Trophoblast cell (in vitro differentiated cells and primary cell): ENCODE data around the gene NIBAN1.
"Not testable (repeated sequence)": the region's sequence is repeated elsewhere in the genome, so short reads cannot be mapped to it uniquely, and the experiment has no call there.

Source experiments
- DNase-seq, 2 donors: peaks; one replicate each; pipeline ENCODE4 v3.0.0-alpha.2; 2016
- H2AFZ ChIP-seq: 2 replicates; pipeline ENCODE4 v1.6.1; 2013; ENCODE audit warnings: low read length, moderate library complexity, mild to moderate bottlenecking; ENCODE audit not compliant: insufficient read depth, poor library complexity
- H2AK5ac ChIP-seq: 2 replicates; pipeline ENCODE4 v1.6.1; 2013; ENCODE audit warnings: mild to moderate bottlenecking, low read length
- H2BK120ac ChIP-seq: 2 replicates; pipeline ENCODE4 v1.6.1; 2013; ENCODE audit warnings: low read length, mild to moderate bottlenecking, moderate library complexity; ENCODE audit not compliant: insufficient read depth, poor library complexity
- H2BK12ac ChIP-seq: 2 replicates; pipeline ENCODE4 v1.6.1; 2013; ENCODE audit warnings: mild to moderate bottlenecking, low read length, moderate library complexity
- H2BK5ac ChIP-seq: 2 replicates; pipeline ENCODE4 v1.6.1; 2013; ENCODE audit warnings: low read length, low read depth, moderate library complexity, mild to moderate bottlenecking; ENCODE audit not compliant: poor library complexity
- H3K14ac ChIP-seq: 2 replicates; pipeline ENCODE4 v1.6.1; 2013; ENCODE audit warnings: mild to moderate bottlenecking, low read length
- H3K18ac ChIP-seq: 2 replicates; pipeline ENCODE4 v1.6.1; 2013; ENCODE audit warnings: mild to moderate bottlenecking, low read length
- H3K23ac ChIP-seq: 2 replicates; pipeline ENCODE4 v1.6.1; 2013; ENCODE audit warnings: low read length
- H3K27ac ChIP-seq: 2 replicates; pipeline ENCODE4 v1.5.1; 2013; ENCODE audit warnings: low read depth, mild to moderate bottlenecking, inconsistent platforms, low read length, moderate library complexity
- H3K27me3 ChIP-seq: 2 replicates; pipeline ENCODE4 v1.6.1; 2013; ENCODE audit warnings: inconsistent platforms, mild to moderate bottlenecking, low read length, moderate library complexity; ENCODE audit not compliant: insufficient read depth
- H3K36me3 ChIP-seq, 2 experiments: 1 replicate in 1 of 2; 2 replicates in 1 of 2; pipeline ENCODE4 v1.6.1; 2013; ENCODE audit warnings: low read length in 2 of 2, mild to moderate bottlenecking in 2 of 2, moderate library complexity in 1 of 2; ENCODE audit not compliant: insufficient read depth in 2 of 2, control insufficient read depth in 1 of 2
- H3K4ac ChIP-seq: 2 replicates; pipeline ENCODE4 v1.6.1; 2013; ENCODE audit warnings: low read depth, mild to moderate bottlenecking, low read length, moderate library complexity
- H3K4me1 ChIP-seq, 2 experiments: 1 replicate in 1 of 2; 2 replicates in 1 of 2; pipeline ENCODE4 v1.6.1; 2013; ENCODE audit warnings: low read length in 2 of 2, mild to moderate bottlenecking in 2 of 2, moderate library complexity in 1 of 2; ENCODE audit not compliant: insufficient read depth in 2 of 2, control insufficient read depth in 1 of 2
- H3K4me2 ChIP-seq: 2 replicates; pipeline ENCODE4 v1.6.1; 2013; ENCODE audit warnings: inconsistent platforms, mild to moderate bottlenecking, low read length, moderate library complexity
- H3K4me3 ChIP-seq: 2 replicates; pipeline ENCODE4 v1.5.1; 2013; ENCODE audit warnings: mild to moderate bottlenecking, low read depth, low read length, inconsistent platforms
- H3K79me1 ChIP-seq: one replicate; pipeline ENCODE4 v1.6.1; 2013; ENCODE audit warnings: low read length
- H3K79me2 ChIP-seq: 2 replicates; pipeline ENCODE4 v1.6.1; 2013; ENCODE audit warnings: low read length, mild to moderate bottlenecking; ENCODE audit not compliant: control insufficient read depth, insufficient read depth, poor library complexity
- H3K9ac ChIP-seq: 2 replicates; pipeline ENCODE4 v1.6.1; 2013; ENCODE audit warnings: mild to moderate bottlenecking, low read length
- H3K9me3 ChIP-seq: 2 replicates; pipeline ENCODE4 v1.6.1; 2013; ENCODE audit warnings: low read depth, mild to moderate bottlenecking, control low read depth, inconsistent platforms, low read length; ENCODE audit not compliant: insufficient read depth
- H4K12ac ChIP-seq: 2 replicates; pipeline ENCODE4 v1.6.1; 2013; ENCODE audit warnings: low read depth, mild to moderate bottlenecking, low read length, moderate library complexity
- H4K8ac ChIP-seq: 2 replicates; pipeline ENCODE4 v1.6.1; 2013; ENCODE audit warnings: low read depth, mild to moderate bottlenecking, low read length, moderate library complexity
- H4K91ac ChIP-seq: one replicate; pipeline ENCODE4 v1.6.1; 2013; ENCODE audit warnings: low read depth, mild to moderate bottlenecking, low read length, moderate library complexity
- WGBS: extraction: QIAGEN DNeasy Blood & Tissue Kit; methylation state at CpG from one replicate; pipeline ENCODE4 v1.1.7; 2013; ENCODE audit warnings: missing lambda C conversion rate; ENCODE audit not compliant: insufficient read length, insufficient coverage; ENCODE audit errors: extremely low coverage; 5-methylcytosine and 5-hydroxymethylcytosine counted together

NIBAN1 gene

DNA sequence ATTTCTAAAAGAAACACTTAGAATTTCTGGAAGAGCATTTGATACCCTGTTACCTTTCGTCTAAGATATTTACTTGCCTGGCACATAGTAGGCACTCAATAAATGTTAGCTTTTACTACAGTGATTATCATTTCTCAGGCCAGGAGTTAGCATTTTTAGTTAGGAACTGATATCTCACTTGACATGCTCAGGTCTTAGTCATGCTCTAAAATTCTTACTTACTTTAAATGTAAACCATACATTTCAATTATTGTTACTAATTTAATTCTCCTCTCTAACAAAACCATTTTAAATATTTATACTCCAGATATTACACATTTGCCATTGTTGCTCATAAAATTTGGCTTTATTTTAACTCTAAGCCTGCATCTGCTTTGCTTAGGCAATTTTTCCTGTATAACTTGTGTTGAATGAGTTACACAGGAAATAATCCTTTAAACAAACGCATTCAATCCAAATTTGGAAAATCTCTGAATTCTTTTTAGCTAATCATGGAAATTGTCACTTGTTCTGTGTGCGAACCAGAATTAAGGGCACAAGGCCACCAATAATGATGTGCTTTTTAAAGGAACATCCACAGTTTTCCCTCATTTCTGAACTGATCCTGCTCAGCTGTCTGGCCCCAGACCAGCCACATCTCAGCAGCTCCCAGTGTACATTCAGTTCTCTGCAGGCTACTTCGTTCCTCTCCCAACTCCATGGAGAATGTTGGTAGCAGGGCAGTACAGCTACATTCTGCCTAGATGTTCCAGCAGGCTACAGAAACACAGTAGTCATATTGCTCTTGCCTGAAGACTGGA lies 15.6 kb downstream of the NIBAN1 start:
- H3K4ac ChIP-seq, result no peak overlapping the region
- H3K27me3 ChIP-seq, result no peaks in the 10 kb centered on the region
- no peak overlapping the region for H4K12ac ChIP-seq
- no peak overlapping the region for H2AK5ac ChIP-seq
- H3K4me3 ChIP-seq, result no peak overlapping the region
- H3K14ac ChIP-seq, result no peak overlapping the region
- H4K8ac ChIP-seq, result no peak overlapping the region
- no peaks in the 10 kb centered on the region for H3K79me2 ChIP-seq
- no peak overlapping the region for H2BK5ac ChIP-seq
- H2BK120ac ChIP-seq, result no peak overlapping the region
- peaks cover 10% of the 10 kb centered on the region for H3K79me1 ChIP-seq
- no peak overlapping the region for H4K91ac ChIP-seq
- H3K4me2 ChIP-seq, result no peak overlapping the region
- peaks cover 2 to 3% of the 10 kb centered on the region in 2 experiments for H3K4me1 ChIP-seq
- no peaks in the 10 kb centered on the region for H3K9me3 ChIP-seq
- no peak overlapping the region for H2AFZ ChIP-seq
- H3K18ac ChIP-seq, result no peak overlapping the region
- no peaks in the 10 kb centered on the region for H3K36me3 ChIP-seq
- DNase-seq, result no peak
- H2BK12ac ChIP-seq, result no peak overlapping the region
- no peak overlapping the region for H3K9ac ChIP-seq
- WGBS, result no CpG with 5 or more reads among the region's 4 CpGs
- H3K23ac ChIP-seq, result no peak overlapping the region
- H3K27ac ChIP-seq, result no peak overlapping the region

- not testable (repeated sequence) for H2AFZ ChIP-seq, H2AK5ac ChIP-seq, DNase-seq, H3K36me3 ChIP-seq, H3K9ac ChIP-seq, H4K8ac ChIP-seq, H3K79me2 ChIP-seq, H2BK5ac ChIP-seq, H3K4me1 ChIP-seq, H3K23ac ChIP-seq, H3K14ac ChIP-seq, H2BK12ac ChIP-seq, H3K27me3 ChIP-seq, H3K4me3 ChIP-seq, H3K4ac ChIP-seq, H4K12ac ChIP-seq, H3K9me3 ChIP-seq, H4K91ac ChIP-seq, H3K27ac ChIP-seq, H3K4me2 ChIP-seq, H2BK120ac ChIP-seq, H3K18ac ChIP-seq
- no CpG with 5 or more reads among the region's 2 CpGs for WGBS
- H3K79me1 ChIP-seq, result peaks cover 12% of the 10 kb centered on the region
Measured at GRCh38 chr1:184957901-184958300, 16.4 kb downstream of the NIBAN1 start.

- Histone ChIP-seq H3K9me3 (no peaks in the 10 kb centered on the region), H2AK5ac (no peak overlapping the region), H3K9ac (no peak overlapping the region), H4K8ac (no peak overlapping the region), H3K27me3 (no peaks in the 10 kb centered on the region), H3K4ac (no peak overlapping the region), H3K4me2 (no peak overlapping the region), H3K27ac (no peak overlapping the region), H3K36me3 (no peaks in the 10 kb centered on the region), H2BK120ac (no peak overlapping the region), H3K14ac (peak overlapping the region; percentile 2), H3K18ac (no peak overlapping the region), H4K91ac (peak overlapping the region; percentile 37), H3K4me3 (no peak overlapping the region), H3K4me1 (peaks cover 3 to 5% of the 10 kb centered on the region in 2 experiments), H3K79me1 (peaks cover 12% of the 10 kb centered on the region), H2BK12ac (peak overlapping the region; percentile 44), H3K79me2 (no peaks in the 10 kb centered on the region), H4K12ac (no peak overlapping the region), H2BK5ac (no peak overlapping the region), H3K23ac (no peak overlapping the region), H2AFZ (no peak overlapping the region)
- WGBS, result no CpG with 5 or more reads among the region's 4 CpGs
- no peak for DNase-seq
Measured at GRCh38 chr1:184956999-184957700, 17.2 kb downstream of the NIBAN1 start.

GRCh38 chr1:184954232-184954995 lies 19.9 kb downstream of the NIBAN1 start:
- H3K14ac ChIP-seq, result no peak overlapping the region
- no peak overlapping the region for H3K4ac ChIP-seq
- no peak overlapping the region for H4K12ac ChIP-seq
- H3K79me1 ChIP-seq, result peaks cover 16% of the 10 kb centered on the region
- H3K27ac ChIP-seq, result peak overlapping the region; percentile 91
- no peak overlapping the region for H2AK5ac ChIP-seq
- H3K36me3 ChIP-seq, result no peaks in the 10 kb centered on the region
- H2AFZ ChIP-seq, result no peak overlapping the region
- H2BK12ac ChIP-seq, result no peak overlapping the region
- no peaks in the 10 kb centered on the region for H3K79me2 ChIP-seq
- H3K4me1 ChIP-seq, result peaks cover 3 to 7% of the 10 kb centered on the region in 2 experiments
- no CpG with 5 or more reads among the region's 4 CpGs for whole genome bisulfite sequencing
- H3K27me3 ChIP-seq, result no peaks in the 10 kb centered on the region
- H4K8ac ChIP-seq, result no peak overlapping the region
- no peak overlapping the region for H3K4me3 ChIP-seq
- DNase-seq, result peak; percentile 94 to 97
- H3K18ac ChIP-seq, result no peak overlapping the region
- no peak overlapping the region for H2BK120ac ChIP-seq
- H3K9ac ChIP-seq, result no peak overlapping the region
- H4K91ac ChIP-seq, result no peak overlapping the region
- H3K9me3 ChIP-seq, result no peaks in the 10 kb centered on the region
- peak overlapping the region; percentile 45 for H3K4me2 ChIP-seq
- H3K23ac ChIP-seq, result no peak overlapping the region
- H2BK5ac ChIP-seq, result peak overlapping the region; percentile 75
